Fibroblast of pulmonary artery (primary cell): ENCODE measurements around the gene COPS2.

Experiments used
- DNase-seq: peaks from one replicate; pipeline ENCODE4 v3.0.0-alpha.2; 2010; ENCODE audit warnings: low read depth
- H3K4me3 ChIP-seq: replicated peaks from 2 replicates; pipeline ENCODE4 v1.5.1; 2011; ENCODE audit warnings: low read depth, mild to moderate bottlenecking, control low read depth, low read length, moderate library complexity
- TF ChIP-seq, protein P1 (sequence below): IDR thresholded peaks from 2 replicates; pipeline ENCODE4 v1.5.1; 2011; ENCODE audit warnings: mild to moderate bottlenecking, control low read depth, low read length, inconsistent platforms; ENCODE audit errors: missing control alignments

COPS2 gene

DNA sequence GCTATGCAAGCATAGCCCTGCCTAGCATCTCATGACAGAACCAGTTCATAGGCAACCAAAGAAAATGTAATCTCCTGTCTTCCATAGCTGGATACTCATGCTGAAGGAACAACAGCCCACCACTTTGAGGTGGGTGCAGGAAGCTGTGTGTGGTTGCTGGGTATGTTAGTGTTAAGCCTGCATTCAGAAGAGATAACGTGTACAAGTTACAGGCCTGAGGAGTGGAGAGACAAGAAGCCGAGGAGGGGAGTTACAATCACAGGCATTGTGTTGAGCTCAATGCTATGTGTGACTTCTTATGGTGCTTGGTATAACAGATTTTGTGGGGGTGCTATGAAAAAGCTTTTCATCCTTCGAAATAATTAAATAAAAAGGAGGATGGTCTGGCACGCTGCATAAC is 66.4 kb downstream of the COPS2 start:
- TF ChIP-seq, protein P1, sequence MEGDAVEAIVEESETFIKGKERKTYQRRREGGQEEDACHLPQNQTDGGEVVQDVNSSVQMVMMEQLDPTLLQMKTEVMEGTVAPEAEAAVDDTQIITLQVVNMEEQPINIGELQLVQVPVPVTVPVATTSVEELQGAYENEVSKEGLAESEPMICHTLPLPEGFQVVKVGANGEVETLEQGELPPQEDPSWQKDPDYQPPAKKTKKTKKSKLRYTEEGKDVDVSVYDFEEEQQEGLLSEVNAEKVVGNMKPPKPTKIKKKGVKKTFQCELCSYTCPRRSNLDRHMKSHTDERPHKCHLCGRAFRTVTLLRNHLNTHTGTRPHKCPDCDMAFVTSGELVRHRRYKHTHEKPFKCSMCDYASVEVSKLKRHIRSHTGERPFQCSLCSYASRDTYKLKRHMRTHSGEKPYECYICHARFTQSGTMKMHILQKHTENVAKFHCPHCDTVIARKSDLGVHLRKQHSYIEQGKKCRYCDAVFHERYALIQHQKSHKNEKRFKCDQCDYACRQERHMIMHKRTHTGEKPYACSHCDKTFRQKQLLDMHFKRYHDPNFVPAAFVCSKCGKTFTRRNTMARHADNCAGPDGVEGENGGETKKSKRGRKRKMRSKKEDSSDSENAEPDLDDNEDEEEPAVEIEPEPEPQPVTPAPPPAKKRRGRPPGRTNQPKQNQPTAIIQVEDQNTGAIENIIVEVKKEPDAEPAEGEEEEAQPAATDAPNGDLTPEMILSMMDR, result no peak
- DNase-seq, result no peak
- no peak overlapping the region for H3K4me3 ChIP-seq

DNA sequence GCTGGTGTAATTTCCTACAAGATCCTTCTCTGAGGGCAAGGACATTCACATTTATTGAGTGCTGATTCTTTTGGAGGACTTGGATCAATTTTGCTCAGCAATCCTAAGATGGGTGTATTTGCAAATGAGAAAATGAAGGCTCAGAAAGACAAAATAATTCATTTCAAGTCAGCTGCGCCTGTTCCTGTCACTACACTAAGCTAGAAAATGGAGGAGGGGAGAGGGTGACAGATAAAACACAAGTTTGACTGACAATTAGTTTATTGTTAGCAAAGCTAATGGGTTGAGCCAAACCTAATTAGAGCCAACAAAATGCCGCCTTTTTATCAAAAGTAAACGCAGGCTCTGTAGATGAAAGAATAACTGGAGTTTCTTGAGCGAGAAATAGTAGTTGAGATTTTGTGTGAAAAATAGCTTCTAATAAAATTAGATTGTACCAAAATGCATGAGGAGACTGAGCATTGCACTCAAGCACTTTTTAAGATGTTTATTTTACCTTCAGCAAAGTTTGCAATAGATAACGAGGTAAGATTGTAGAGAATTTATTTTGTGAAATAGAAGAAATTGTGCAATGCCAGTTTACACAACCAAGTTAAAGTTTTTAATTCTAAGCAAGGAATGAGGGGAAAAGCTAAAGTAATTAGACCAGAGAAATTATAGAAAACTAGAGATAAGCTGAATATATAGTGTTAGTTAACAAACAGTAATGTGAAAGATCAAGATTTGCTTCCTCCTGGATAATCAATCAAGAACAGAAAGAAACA is 69.5 kb downstream of the COPS2 start:
- DNase-seq, result no peak
- no peak overlapping the region for H3K4me3 ChIP-seq
- TF ChIP-seq, protein P1, result no peak

DNA sequence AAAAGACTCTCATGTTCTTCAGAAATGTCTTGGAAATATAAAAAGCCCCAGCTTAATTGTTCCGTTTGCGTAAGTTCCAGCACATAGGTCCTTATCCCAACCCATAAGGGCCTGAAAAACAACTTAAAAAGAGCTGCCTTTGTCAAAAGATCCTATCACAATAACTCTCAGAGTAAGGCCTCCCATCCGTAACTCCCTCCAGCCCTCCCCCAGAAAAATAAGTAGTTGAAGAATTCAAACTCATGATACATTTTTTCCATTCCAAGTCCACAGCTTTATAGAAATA is 71.2 kb downstream of the COPS2 start:
- DNase-seq, result no peak
- TF ChIP-seq, protein P1, result no peak
- no peak overlapping the region for H3K4me3 ChIP-seq

DNA sequence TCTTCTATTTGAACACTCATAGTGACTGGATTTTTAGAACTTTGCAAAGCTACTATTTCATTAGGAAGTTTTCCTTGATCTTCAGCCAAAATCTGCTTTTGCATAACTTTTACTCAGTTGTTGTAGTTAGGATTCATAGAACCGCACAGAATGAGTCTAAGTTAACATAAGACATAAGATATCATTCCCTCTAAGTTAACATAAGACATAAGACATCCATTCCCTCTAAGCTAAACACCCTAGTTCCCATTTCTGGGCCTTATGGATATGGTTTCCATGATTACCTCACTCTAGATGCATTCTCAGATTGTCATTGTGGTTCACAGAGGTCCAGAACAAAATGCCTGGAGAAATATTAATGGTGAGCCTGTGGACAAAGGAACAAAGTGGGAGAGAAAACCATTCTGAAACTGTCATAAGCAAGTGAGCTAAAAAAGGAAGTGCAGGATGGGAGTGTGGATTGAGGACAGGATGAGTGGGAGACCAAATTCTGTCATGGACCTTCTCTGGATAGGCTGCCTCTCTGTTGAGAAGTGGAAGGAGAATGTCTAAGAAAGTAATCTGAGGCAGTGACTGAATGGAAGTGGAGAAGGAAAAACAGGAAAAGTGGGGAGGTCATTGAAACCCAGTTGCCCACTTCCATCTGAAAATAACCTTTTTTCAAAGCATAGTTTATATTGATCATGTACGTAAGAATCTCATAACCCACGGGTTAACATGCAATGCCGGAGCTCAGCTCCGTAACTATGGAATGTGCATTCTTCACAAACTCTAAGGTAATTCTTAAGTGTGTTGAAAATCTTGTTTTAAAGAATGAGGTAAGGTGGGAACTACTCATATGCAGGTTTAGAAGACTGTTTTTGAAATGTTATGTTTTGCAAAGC is 71.8 kb downstream of the COPS2 start:
- DNase-seq, result no peak
- TF ChIP-seq, protein P1, result no peak
- no peak overlapping the region for H3K4me3 ChIP-seq

DNA sequence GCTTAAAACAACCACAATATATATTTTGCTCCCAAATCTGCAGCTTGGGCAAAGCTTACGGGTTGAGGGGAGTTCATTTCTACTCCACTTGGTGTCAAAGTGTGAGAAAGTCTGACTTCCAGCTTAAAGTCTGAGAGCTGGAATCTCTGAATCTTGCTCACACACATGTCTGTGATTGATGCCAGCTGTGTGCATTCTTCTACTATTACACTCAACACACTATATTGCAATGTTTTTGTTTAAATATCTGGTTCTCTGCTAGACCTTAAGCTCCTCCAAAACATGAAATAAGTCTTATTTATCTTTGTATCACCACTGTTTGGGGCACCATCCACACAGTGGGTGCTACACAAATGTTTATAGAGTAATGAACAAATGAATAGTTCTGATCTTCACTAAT is 72.4 kb downstream of the COPS2 start:
- peak; percentile 60 for DNase-seq
- H3K4me3 ChIP-seq, result no peak overlapping the region
- TF ChIP-seq, protein P1, result no peak

DNA sequence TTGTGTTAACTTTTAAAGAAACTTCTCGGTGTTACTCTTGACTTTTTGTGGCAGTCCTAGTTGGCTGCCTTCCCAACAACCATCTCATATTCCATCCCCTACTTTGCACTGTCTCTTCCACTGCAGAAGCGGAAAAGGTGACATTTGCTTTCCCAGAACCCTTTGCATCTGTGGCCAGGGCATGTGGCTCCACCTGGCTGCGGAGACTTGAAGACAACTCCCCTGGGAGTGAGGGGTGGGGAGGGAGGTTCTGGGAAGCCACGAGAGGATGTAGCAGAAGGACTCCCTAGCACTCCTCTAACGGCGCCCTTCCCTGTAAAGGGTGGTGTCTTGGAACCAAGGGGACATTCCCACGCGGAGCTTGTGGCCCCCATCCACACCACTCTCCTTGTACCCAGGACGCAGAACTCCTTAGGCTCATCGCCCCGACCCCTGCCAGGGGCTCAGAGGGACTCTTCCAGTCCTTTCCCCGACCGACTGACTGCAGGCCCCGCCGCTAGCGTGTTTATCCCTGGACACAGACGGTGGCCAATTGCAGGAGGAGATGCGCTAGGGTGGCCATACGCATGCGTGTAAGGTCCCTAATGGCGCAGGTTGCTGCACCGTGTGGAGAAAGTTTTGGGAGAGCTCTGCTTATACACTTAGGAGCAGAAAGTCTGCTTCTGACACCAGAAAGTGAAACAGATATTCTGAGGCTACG is 75.9 kb downstream of the COPS2 start:
- TF ChIP-seq, protein P1, result no peak
- no peak for DNase-seq

More for the DNA sequence above, 75.9 kb downstream of the COPS2 start:
- no peak overlapping the region for H3K4me3 ChIP-seq
